Fibroblast of the aortic adventitia (primary cell): ENCODE results near the gene MKLN1. TPM values are rescaled to one million over a fixed set of nuclear protein-coding genes. Genes with fewer than 3 reads are reported as not detected.

Source experiments
- DNase-seq: peaks from one replicate; pipeline ENCODE4 v3.0.0-alpha.2; 2010; ENCODE audit warnings: low read depth
- H3K4me3 ChIP-seq: 2 replicates; pipeline ENCODE4 v1.5.1; 2011; ENCODE audit warnings: low read depth, mild to moderate bottlenecking, control low read depth, low read length, moderate library complexity
- total RNA-seq: library from RNA; depleted of rRNA; stranded (reverse); fragments of >200 nt; gene quantifications from 2 replicates; pipeline ENCODE4 v1.2.3, GENCODE V29; 2012; ENCODE audit warnings: low replicate concordance
- TF ChIP-seq, protein P1 (sequence below): IDR thresholded peaks from 2 replicates; pipeline ENCODE4 v1.5.1; 2011; ENCODE audit warnings: mild to moderate bottlenecking, low read length, control low read depth, inconsistent platforms; ENCODE audit not compliant: insufficient read depth

MKLN1 gene
- total RNA-seq, 1 donor: 71.9 TPM

DNA sequence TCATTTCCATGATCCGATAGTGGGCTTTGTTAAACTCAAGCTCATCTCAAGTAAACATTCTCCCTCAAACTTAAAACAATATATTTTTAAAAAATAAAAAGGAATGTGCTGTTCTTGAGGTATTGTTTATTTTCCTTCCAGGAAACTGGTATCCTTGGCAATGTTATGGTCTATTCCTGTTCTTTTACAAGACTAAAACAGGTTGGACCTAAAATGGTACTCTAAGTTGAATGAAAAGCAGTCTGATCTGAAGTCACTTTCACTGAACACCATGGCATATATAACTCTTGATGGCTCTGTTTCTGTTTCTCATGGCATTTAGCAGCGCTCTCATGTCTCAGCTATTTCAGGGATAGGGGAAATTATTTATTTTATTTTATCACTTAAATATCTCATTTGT, 158.7 kb downstream of the MKLN1 start:
- no peak for DNase-seq
- TF ChIP-seq, protein P1, sequence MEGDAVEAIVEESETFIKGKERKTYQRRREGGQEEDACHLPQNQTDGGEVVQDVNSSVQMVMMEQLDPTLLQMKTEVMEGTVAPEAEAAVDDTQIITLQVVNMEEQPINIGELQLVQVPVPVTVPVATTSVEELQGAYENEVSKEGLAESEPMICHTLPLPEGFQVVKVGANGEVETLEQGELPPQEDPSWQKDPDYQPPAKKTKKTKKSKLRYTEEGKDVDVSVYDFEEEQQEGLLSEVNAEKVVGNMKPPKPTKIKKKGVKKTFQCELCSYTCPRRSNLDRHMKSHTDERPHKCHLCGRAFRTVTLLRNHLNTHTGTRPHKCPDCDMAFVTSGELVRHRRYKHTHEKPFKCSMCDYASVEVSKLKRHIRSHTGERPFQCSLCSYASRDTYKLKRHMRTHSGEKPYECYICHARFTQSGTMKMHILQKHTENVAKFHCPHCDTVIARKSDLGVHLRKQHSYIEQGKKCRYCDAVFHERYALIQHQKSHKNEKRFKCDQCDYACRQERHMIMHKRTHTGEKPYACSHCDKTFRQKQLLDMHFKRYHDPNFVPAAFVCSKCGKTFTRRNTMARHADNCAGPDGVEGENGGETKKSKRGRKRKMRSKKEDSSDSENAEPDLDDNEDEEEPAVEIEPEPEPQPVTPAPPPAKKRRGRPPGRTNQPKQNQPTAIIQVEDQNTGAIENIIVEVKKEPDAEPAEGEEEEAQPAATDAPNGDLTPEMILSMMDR: no peak
- H3K4me3 ChIP-seq: no peak overlapping the region

DNA sequence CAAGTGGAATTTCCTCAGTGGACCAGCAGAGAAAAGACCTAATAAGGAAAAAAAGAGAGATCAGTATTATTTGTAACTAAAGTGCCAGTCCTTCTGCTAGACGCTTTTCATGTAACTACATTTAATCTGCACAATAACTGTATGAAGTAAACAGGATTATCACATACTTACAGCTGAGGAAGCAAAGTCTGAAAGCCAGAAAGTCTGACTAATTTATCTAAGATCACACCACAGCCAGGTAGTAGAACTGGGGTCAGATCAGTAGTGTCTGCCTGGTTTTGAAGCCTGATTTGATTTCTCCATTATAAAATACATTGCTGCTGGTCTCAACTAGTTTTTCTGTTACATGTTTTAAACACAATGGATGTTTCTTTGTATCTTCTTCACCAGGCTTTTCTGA, 159.5 kb downstream of the MKLN1 start:
- TF ChIP-seq, protein P1: no peak
- no peak for DNase-seq
- no peak overlapping the region for H3K4me3 ChIP-seq

DNA sequence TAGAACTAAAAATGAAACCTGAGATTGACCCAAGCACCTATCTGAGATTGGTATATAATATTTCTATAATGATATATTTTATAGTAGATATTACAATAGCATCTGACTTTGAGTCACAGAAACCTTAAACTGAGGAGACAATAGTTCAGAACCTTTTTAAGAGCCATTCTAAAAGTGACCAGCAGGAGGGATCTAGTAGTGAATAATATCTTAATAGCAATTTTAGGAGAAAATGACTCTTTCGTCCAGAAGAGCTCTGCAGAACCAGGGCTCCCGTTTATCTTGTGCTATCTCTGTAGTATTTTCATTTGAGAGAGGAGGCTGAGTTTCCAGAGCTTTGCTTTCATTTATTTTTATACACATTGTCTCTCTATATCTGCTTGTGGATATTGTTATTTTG, 160.7 kb downstream of the MKLN1 start:
- H3K4me3 ChIP-seq: no peak overlapping the region
- DNase-seq: peak; percentile 34
- TF ChIP-seq, protein P1: peak; percentile 46

DNA sequence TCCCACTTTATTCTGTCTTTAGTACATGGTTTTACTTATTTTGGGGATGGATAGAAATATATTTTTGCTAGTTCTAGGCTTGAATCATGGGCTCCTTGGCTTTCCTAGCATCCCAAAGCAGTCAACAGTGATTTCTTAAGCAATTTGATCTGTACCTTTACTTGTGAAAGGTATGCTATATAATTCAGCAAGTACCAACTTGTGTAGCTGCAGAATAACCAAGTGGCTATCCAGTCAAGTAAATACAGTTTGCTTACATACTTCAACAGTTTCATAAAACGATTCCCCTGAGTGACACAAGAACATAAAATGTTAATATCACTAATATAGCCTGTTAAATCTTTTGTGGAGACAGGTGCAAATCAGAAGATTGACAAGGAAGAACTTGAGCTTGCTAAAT, 161.5 kb downstream of the MKLN1 start:
- DNase-seq: no peak
- no peak overlapping the region for H3K4me3 ChIP-seq
- TF ChIP-seq, protein P1: no peak

DNA sequence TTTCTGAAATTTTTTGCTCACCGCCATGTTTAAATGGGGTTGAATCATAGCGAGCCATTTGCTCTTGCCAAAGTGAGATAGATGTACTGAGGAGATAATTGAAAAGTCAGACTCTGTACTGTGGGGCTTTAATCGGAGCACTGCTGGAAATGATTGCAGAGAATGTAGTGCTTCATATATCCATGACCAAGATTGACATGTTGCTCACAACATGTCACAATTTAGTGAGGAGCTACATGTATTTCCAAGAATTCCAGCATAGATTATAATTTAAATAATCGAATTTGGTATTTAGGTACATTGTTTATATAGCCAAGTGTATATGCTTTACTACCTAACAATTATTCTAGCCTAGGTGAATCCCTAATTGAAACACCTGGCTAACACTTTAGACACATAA, 162.2 kb downstream of the MKLN1 start:
- H3K4me3 ChIP-seq: no peak overlapping the region
- DNase-seq: no peak
- TF ChIP-seq, protein P1: no peak

DNA sequence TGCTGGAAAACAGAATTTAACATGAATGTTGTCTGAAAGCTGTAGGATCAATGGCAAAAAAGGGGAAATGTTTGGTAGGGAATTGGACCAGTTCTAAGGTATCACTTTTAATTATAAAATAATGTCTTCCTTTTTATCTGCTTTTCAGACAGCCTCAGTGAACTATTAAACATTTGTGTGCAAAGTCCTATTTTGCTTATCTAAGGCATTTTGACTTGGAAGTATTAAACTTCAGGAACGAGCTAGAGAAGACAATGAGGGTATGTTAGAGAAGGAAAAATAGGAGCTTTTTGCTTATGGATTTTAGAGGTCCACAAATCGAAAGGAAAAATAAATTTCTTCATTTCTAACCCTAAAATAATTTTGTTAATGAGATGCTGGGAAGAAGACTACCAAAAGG, 165.4 kb downstream of the MKLN1 start:
- H3K4me3 ChIP-seq: no peak overlapping the region
- TF ChIP-seq, protein P1: no peak
- no peak for DNase-seq

DNA sequence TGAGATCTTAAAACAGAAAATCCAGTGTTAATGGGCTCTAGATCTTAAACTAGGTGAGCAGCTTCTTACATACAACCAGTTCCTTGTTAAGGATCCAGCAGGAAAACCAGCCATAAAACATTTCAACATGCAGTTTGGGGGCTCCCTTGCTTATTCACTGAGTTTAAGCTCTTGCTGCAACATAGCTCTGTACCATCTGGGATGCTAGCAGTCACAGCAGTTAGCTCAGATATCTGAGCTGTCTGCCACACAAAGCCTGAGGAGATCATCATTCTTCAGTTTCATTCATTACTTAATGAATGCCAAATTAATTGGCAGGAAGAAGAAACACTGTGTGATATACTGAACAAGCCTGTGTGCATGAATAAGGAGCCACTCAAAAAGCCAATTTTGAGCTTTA, 165.9 kb downstream of the MKLN1 start:
- H3K4me3 ChIP-seq: no peak overlapping the region
- DNase-seq: no peak
- TF ChIP-seq, protein P1: no peak
